Fibroblast of pulmonary artery (primary cell): ENCODE data around the gene FAM25A.

Experiments used
- DNase-seq: peaks from one replicate; pipeline ENCODE4 v3.0.0-alpha.2; 2010; ENCODE audit warnings: low read depth
- H3K4me3 ChIP-seq: replicated peaks from 2 replicates; pipeline ENCODE4 v1.5.1; 2011; ENCODE audit warnings: low read depth, mild to moderate bottlenecking, control low read depth, low read length, moderate library complexity
- CTCF ChIP-seq: IDR thresholded peaks from 2 replicates; pipeline ENCODE4 v1.5.1; 2011; ENCODE audit warnings: mild to moderate bottlenecking, control low read depth, low read length, inconsistent platforms; ENCODE audit errors: missing control alignments

The FAM25A gene

DNA sequence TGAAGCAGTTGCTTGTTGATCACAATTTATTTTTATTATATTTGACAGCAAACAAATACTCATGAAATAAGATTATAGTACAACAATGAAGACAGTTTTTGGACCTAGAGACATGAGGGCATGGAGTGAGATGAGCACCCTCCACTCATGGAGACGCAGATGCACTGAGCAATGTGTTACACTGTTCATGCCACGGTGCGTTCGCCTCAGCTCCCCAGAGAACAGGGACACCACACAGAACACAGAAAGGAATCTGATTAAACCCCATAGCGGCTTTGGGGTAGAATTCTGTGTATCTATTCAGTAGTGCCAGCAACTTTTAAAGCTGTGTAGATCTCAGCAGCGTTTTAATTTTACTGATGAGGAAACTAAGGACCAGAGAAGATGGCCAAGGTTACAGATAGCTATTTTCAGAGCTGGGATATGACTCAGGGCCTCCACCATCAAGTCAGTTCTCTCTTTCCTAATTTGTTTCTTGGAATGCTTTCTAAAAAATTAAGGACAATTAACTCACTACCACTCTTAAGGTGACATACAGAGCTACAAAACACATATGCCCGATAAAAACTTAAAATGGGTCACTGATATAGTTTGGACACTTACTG is 33.6 kb downstream of the FAM25A start:
- no peak overlapping the region for H3K4me3 ChIP-seq
- DNase-seq = no peak
- TF ChIP-seq CTCF = no peak

DNA sequence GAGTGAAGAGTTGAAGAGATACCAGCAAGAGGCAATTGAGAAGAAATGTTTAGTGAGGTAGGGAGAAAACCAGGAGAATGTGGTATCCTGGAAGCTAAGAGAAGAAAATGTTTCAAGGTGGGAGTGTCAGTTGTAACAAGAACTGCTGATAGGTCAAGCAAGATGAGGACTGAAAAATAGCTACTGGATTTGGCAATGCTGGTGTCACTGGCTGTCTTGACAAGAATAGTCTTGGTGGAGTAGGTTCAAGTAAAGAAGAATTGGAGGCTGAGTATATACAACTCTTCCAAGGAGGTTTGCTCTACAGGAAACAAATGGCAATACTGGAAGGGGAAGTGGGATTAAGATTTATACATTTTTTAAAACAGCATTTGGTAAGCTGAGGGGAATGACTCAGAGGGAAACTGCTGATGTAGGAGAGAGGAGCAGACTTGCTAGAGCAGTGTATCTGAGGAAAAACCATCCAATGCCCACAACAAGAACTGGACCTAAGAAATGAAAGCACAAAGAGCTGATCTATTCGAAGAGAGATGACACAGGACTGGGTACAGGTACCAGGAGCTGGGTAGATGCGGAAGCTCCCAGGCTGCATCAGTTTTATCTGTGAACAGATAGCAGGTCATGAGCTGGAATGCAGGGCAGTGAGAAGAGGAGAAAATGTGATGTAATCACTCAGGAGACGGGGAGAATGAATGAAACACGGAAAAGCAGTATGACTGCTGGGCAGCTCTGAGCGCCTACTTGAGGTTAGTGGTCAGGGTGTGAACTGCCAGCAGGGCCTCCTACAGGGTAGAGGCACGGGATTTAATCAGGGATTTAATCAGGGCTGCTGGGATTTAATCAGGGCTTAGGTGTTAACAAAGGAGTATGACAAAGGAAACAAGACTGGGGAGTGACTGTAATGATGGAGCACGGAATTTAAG is 34.5 kb downstream of the FAM25A start:
- peak; percentile 61 for DNase-seq
- H3K4me3 ChIP-seq = no peak overlapping the region
- TF ChIP-seq CTCF = peak; percentile 46

GRCh38 chr10:87058171-87058570 is 38.1 kb downstream of the FAM25A start:
- no peak for TF ChIP-seq CTCF
- H3K4me3 ChIP-seq = no peak overlapping the region
- DNase-seq = no peak

- no peak overlapping the region for H3K4me3 ChIP-seq
- no peak for DNase-seq
- TF ChIP-seq CTCF = no peak
These were observed 39.3 kb downstream of the FAM25A start for GRCh38 chr10:87059401-87059800.

DNA sequence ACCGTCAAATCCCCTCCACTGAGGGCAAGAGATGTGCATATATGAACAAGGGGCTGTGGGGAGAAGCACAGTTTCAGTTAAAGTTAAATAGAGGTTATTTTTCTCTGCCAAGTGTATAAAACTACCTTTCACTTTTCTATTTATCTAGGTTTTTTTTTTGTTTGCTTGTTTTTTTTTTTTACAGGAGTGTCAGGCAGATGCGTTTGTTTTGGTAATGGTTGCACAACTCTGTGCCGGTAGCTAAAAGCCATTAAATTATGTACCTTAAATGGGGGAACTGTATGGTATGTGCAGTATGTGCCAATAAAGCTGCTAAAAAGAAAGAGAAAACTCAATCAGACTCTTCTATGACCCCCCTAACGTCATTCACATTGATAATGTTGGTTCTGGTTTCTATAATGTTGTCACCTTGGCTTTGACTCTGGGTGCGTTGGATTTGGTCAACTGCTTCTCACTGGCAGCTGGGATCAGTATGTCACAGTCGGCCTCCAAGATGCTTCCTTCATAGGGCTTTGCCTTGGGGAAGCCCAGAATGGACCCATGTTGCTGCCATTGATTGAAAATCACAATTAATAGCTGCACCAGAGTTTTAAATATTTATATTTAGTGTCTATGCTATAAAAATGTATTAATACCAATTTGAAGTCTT is 40.3 kb downstream of the FAM25A start:
- H3K4me3 ChIP-seq = no peak overlapping the region
- TF ChIP-seq CTCF = no peak
- no peak for DNase-seq

DNA sequence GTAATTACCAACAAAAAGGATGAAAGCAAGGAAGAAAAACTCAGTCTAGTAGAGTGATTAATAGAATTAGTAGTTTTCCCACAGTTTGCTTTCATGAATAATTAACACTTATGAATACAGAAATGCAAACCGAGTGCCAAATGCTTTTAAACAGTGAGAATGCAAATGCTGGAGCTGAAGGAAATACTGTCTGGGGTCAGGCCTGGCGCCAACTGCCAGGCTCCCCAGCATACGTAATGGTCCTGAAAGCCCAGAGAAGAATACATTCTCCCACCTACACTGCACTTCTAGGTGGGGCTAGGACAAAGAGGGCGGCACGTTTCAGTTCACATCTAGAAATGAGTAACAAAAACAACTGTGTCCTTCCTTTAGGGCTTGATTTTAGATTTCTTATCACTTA is 44.6 kb downstream of the FAM25A start:
- DNase-seq = no peak
- TF ChIP-seq CTCF = no peak
- H3K4me3 ChIP-seq = no peak overlapping the region
